B cell (primary cell): ENCODE data around the gene YARS2. TPM values are rescaled to one million over a fixed set of nuclear protein-coding genes. Genes with fewer than 3 reads are reported as not detected.

ENCODE experiments used
- ATAC-seq: fragments of 200-7000 bp; cut with Tn5 transposase; one replicate; pipeline ENCODE4 v1.10.0; 2021; ENCODE audit warnings: low read depth, mild to moderate bottlenecking, moderate number of reproducible peaks, moderate library complexity
- CTCF ChIA-PET: fragments of 350-600 bp; sonication (Branson Sonifier 250); formaldehyde crosslinking; loops from one replicate; lab custom pipeline; 2021; ENCODE audit warnings: antibody characterized with exemption, inconsistent platforms; lab: Charles Lee
- POLR2A ChIA-PET: fragments of 350-600 bp; sonication (Branson Sonifier 250); formaldehyde crosslinking; loops from one replicate; lab custom pipeline; 2021; ENCODE audit warnings: antibody characterized with exemption; lab: Charles Lee
- DNase-seq: peaks from one replicate; pipeline ENCODE4 v3.0.0; 2013
- H2AFZ ChIP-seq: 2 replicates; pipeline ENCODE4 v1.6.1; 2012; ENCODE audit warnings: mild to moderate bottlenecking, low read depth, low read length; ENCODE audit not compliant: insufficient read depth, poor library complexity, severe bottlenecking
- H3K27ac ChIP-seq, 2 donors: 1 replicate in 1 of 2; 2 replicates in 1 of 2; pipeline ENCODE4 v1.5.1; 2012 to 2013; ENCODE audit warnings: low read length in 2 of 2, mild to moderate bottlenecking in 2 of 2, moderate library complexity in 1 of 2
- H3K27me3 ChIP-seq, 4 experiments: fragments of 200-600 bp in 1 of 4; sonication (generic) in 1 of 4; replicated peaks in 1 of 4; 1 replicate in 2 of 4; 2 replicates in 2 of 4; pipeline versions ENCODE4 v1.6.1 to v1.7.0; 2013 to 2016; ENCODE audit warnings: low read length in 3 of 4, mild to moderate bottlenecking in 2 of 4, mixed read lengths in 1 of 4, moderate library complexity in 1 of 4; ENCODE audit not compliant: insufficient read depth in 4 of 4, control insufficient read depth in 3 of 4; ENCODE audit errors: control extremely low read depth in 1 of 4
- H3K36me3 ChIP-seq, 2 experiments: replicated peaks in 1 of 2; 1 replicate in 1 of 2; 2 replicates in 1 of 2; pipeline versions ENCODE4 v1.6.1 to v1.7.1; 2013; ENCODE audit warnings: low read length in 1 of 2; ENCODE audit not compliant: insufficient read depth in 2 of 2, control insufficient read depth in 1 of 2; ENCODE audit errors: control extremely low read depth in 1 of 2, extremely low read depth in 1 of 2
- H3K4me1 ChIP-seq, 2 donors: fragments of 200-600 bp in 1 of 2; sonication (generic) in 1 of 2; 1 replicate in 1 of 2; 2 replicates in 1 of 2; pipeline versions ENCODE4 v1.5.1 to v1.6.1; 2013 to 2017; ENCODE audit warnings: low read length in 2 of 2; ENCODE audit not compliant: control insufficient read depth in 2 of 2, insufficient read depth in 2 of 2
- H3K4me2 ChIP-seq: replicated peaks from 2 replicates; pipeline ENCODE3; 2012; ENCODE audit warnings: mild to moderate bottlenecking, low read depth, low read length; ENCODE audit not compliant: poor library complexity, severe bottlenecking
- H3K4me3 ChIP-seq, 5 experiments: fragments of 200-600 bp in 1 of 5; sonication (generic) in 1 of 5; 1 replicate in 3 of 5; 2 replicates in 2 of 5; pipeline versions ENCODE4 v1.5.1 to v1.7.0; 2011 to 2016; ENCODE audit warnings: low read length in 4 of 5, mild to moderate bottlenecking in 4 of 5, low read depth in 2 of 5, control low read depth in 1 of 5, moderate library complexity in 1 of 5; ENCODE audit not compliant: insufficient read depth in 1 of 5; ENCODE audit errors: control extremely low read depth in 1 of 5, extremely low read depth in 1 of 5
- H3K79me2 ChIP-seq: fragments of 200-600 bp; sonication (generic); one replicate; pipeline ENCODE4 v1.6.0; 2016; ENCODE audit warnings: low read length; ENCODE audit not compliant: control insufficient read depth, insufficient read depth
- H3K9ac ChIP-seq: fragments of 200-600 bp; sonication (generic); 2 replicates; pipeline ENCODE4 v1.6.1; 2017; ENCODE audit warnings: mild to moderate bottlenecking, low read length, moderate library complexity
- H3K9me3 ChIP-seq, 3 donors: one replicate each; pipeline versions ENCODE4 v1.6.1 to v1.7.1; 2013; ENCODE audit warnings: low read length in 2 of 3; ENCODE audit not compliant: control insufficient read depth in 2 of 3, insufficient read depth in 1 of 3; ENCODE audit errors: control extremely low read depth in 1 of 3
- H4K20me1 ChIP-seq: 2 replicates; pipeline ENCODE4 v1.6.0; 2012; ENCODE audit warnings: mild to moderate bottlenecking, low read length; ENCODE audit not compliant: insufficient read depth, control insufficient read depth, poor library complexity, severe bottlenecking
- H3K27ac Mint-ChIP-seq: one replicate; pipeline ENCODE4 v1.8.0; 2021; ENCODE audit warnings: mixed read lengths
- H3K27me3 Mint-ChIP-seq: one replicate; pipeline ENCODE4 v1.8.0; 2021; ENCODE audit warnings: mixed read lengths
- H3K4me1 Mint-ChIP-seq: one replicate; pipeline ENCODE4 v1.8.0; 2021; ENCODE audit warnings: mixed read lengths
- H3K4me3 Mint-ChIP-seq: one replicate; pipeline ENCODE4 v1.8.0; 2021; ENCODE audit warnings: mixed read lengths
- H3K9me3 Mint-ChIP-seq: one replicate; pipeline ENCODE4 v1.8.0; 2022; ENCODE audit warnings: mixed read lengths; ENCODE audit not compliant: insufficient read depth
- CTCF ChIP-seq: fragments of 200-600 bp; IDR thresholded peaks from one replicate; pipeline ENCODE4 v1.8.0; 2022; ENCODE audit warnings: antibody characterized with exemption, mild to moderate bottlenecking
- EZH2 ChIP-seq: IDR thresholded peaks from 2 replicates; pipeline ENCODE4 v1.6.1; 2012; ENCODE audit warnings: borderline replicate concordance, low read depth, mild to moderate bottlenecking, moderate library complexity, low read length; ENCODE audit not compliant: insufficient read depth, poor library complexity, severe bottlenecking
- WGBS: methylation state at CpG from one replicate; pipeline ENCODE4 v1.1.5; 2013; ENCODE audit warnings: missing lambda C conversion rate; ENCODE audit not compliant: insufficient coverage; 5-methylcytosine and 5-hydroxymethylcytosine counted together
- intact Hi-C: fragments of 100-400 bp; cut with micrococcal nuclease; formaldehyde crosslinking; loops from one replicate; pipeline ENCODE4 v1.10.0; 2022
- polyA plus RNA-seq: library from polyadenylated mRNA; depleted of rRNA; stranded (reverse); fragments of >200 nt; gene quantifications from 2 replicates; pipeline ENCODE4 v1.2.3, GENCODE V29; 2012
- total RNA-seq, 2 donors: library from RNA; stranded (reverse); fragments of 120-200 nt in 1 of 2; gene quantifications; 1 replicate in 1 of 2; 2 replicates in 1 of 2; pipeline versions ENCODE4 v1.2.3 to v1.2.4, GENCODE V29; 2013 to 2022

Gene YARS2
- total and polyA plus RNA-seq, 2 donors (not counting 1 experiment from before 2014, with no cell fraction given), result 14.6 to 18.8 TPM

- no peak overlapping the region for H2AFZ ChIP-seq
- no CpG with 5 or more reads among the region's 1 CpG for WGBS
- no peaks in the 10 kb centered on the region for H3K27me3 Mint-ChIP-seq
- H3K27ac Mint-ChIP-seq, result no peak overlapping the region
- H3K27ac ChIP-seq, result no peak overlapping the region
- ATAC-seq, result no peak
- intact Hi-C loops, result no loop called here
- no peaks in the 10 kb centered on the region for H3K4me1 ChIP-seq
- H3K79me2 ChIP-seq, result peaks cover 1% of the 10 kb centered on the region
- no peak for TF ChIP-seq EZH2
- TF ChIP-seq CTCF, result no peak
- no peak overlapping the region for H3K4me3 Mint-ChIP-seq
- peaks cover 1 to 43% of the 10 kb centered on the region in 2 experiments for H3K36me3 ChIP-seq
- no peak overlapping the region for H3K4me3 ChIP-seq
- no peaks in the 10 kb centered on the region for H3K27me3 ChIP-seq
- ChIA-PET POLR2A (no interaction called here), CTCF (interaction anchor here (0.7 to 1.4 kb wide), 2 partner anchors 20 to 1082 kb away, joined by 3 read pairs; no protein-coding TSS in a partner anchor)
- DNase-seq, result no peak
- no peak overlapping the region for H3K4me2 ChIP-seq
- H3K9me3 ChIP-seq, result no peaks in the 10 kb centered on the region
- no peaks in the 10 kb centered on the region for H3K9me3 Mint-ChIP-seq
- H3K4me1 Mint-ChIP-seq, result no peaks in the 10 kb centered on the region
- H4K20me1 ChIP-seq, result no peaks in the 10 kb centered on the region
- no peak overlapping the region for H3K9ac ChIP-seq
Observed at GRCh38 chr12:32734952-32735351, 20.7 kb downstream of the YARS2 start.

GRCh38 chr12:32727237-32727636 is 28.5 kb downstream of the YARS2 start:
- Histone ChIP-seq H3K36me3 (peaks cover 1 to 34% of the 10 kb centered on the region in 2 experiments), H3K9me3 (no peaks in the 10 kb centered on the region), H3K4me3 (no peak overlapping the region), H3K79me2 (no peaks in the 10 kb centered on the region), H3K4me1 (no peaks in the 10 kb centered on the region), H3K27ac (no peak overlapping the region), H2AFZ (no peak overlapping the region), H3K4me2 (no peak overlapping the region), H3K27me3 (no peaks in the 10 kb centered on the region), H4K20me1 (no peaks in the 10 kb centered on the region), H3K9ac (no peak overlapping the region)
- TF ChIP-seq EZH2, result no peak
- TF ChIP-seq CTCF, result no peak
- Mint-ChIP-seq H3K27ac (no peak overlapping the region), H3K27me3 (no peaks in the 10 kb centered on the region), H3K4me3 (no peak overlapping the region), H3K9me3 (no peaks in the 10 kb centered on the region), H3K4me1 (peaks cover 2% of the 10 kb centered on the region)
- ATAC-seq (no peak), DNase-seq (no peak)
- WGBS, result no CpG with 5 or more reads among the region's 3 CpGs
- intact Hi-C loops, result no loop called here
- POLR2A ChIA-PET, result no interaction called here
- CTCF ChIA-PET, result no interaction called here
